IPS-NIHi11 (cell line): Measurements from ENCODE around the gene LRRTM3.

Experiments used
- DNase-seq: peaks from one replicate; pipeline ENCODE4 v3.0.0; 2012; ENCODE audit warnings: mixed read lengths, low spot score

Gene LRRTM3

DNA sequence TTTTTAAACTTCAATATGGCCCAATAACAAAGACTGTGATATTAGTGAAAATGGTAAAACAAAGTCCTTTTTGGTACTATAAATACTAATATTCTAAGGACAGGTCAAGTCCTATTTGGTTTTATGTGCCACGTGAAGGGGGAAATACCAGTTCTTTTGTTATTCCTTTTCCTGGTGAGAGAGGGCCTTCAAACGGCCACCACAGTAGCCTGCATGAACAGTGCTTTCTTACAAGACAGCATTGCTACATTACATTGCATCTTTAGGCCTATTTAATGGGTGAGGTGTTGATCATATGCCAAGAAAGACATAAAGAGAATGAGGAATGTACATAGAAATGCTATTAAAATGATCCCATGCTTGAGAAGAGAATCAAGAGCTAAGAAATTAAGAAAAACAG, 214.8 kb downstream of the LRRTM3 start:
- DNase-seq = peak; percentile 18

DNA sequence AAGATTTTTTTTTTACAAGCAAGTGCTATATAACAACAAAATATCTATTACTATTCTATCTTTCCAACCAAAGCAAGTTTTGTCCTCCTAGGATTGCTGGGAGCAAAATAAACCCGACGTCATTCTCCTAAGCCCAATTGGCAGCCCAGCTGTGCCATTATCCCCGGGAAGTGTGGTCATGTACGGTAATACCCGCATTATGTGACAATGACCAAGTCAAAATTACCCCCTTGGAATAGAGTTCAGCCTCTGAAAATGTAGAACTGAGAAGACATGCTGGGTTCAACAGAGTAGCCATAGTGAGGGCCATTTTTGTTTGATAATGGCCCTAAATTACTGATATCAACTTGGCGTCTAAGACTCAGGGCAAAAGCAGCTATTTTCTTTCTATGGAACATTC, 215.5 kb downstream of the LRRTM3 start:
- DNase-seq = no peak

DNA sequence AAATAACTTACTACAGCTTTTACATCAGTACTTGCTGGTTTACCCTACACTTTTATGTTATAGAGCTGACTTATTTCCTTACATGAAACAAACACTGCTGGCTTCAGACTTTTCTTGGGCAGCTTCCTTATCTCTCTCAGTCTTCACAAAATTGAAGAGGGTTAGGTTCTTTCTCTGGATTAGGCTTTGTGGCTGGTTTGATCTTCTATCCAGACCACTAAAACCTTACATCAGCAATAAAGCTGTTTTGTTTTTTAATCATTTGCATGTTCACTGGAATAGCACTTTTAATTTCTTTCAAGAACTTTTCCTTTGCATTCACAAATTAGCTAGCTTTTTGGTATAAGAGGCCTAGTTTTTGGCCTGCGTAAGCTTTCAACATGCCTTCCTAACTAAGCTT, 218.7 kb downstream of the LRRTM3 start:
- no peak for DNase-seq
